OCI-LY3 (cell line): ENCODE results near the gene C2orf68.

ENCODE experiments used
- CTCF ChIP-seq: fragments of 200-600, 300-600 bp; sonication (generic); IDR thresholded peaks from 2 replicates; pipeline ENCODE4 v1.5.1; 2014; ENCODE audit warnings: antibody characterized with exemption, low read length, low read depth
- EZH2phosphoT487 ChIP-seq: fragments of 200-600 bp; shearing (Covaris generic); IDR thresholded peaks from 2 replicates; pipeline ENCODE4 v1.6.1; 2018; ENCODE audit warnings: antibody characterized with exemption, mixed run types, low read depth

- TF ChIP-seq CTCF (no peak), EZH2phosphoT487 (no peak)
Measured at GRCh38 chr2:85566265-85566664, 45.6 kb downstream of the C2orf68 start.
